WTC11 (cell line): ENCODE results near the gene KLRF1. TPM values are rescaled to one million over a fixed set of nuclear protein-coding genes. Genes with fewer than 3 reads are reported as not detected.

Source experiments
- ATAC-seq: fragments of 200-7000 bp; cut with Tn5 transposase; 2 replicates; pipeline ENCODE4 v1.10.0; 2021; ENCODE audit warnings: mild to moderate bottlenecking, moderate library complexity
- CTCF ChIA-PET: fragments of 300-600 bp; sonication (Branson Sonifier 250); formaldehyde crosslinking; loops from one replicate; lab custom pipeline; 2021; ENCODE audit warnings: antibody characterized with exemption; lab: Charles Lee
- POLR2A ChIA-PET: fragments of 350-600 bp; sonication (Branson Sonifier 250); formaldehyde crosslinking; loops from one replicate; lab custom pipeline; 2021; ENCODE audit warnings: antibody characterized with exemption; lab: Charles Lee
- DNase-seq: peaks from one replicate; pipeline ENCODE4 v3.0.0; 2021; ENCODE audit warnings: low spot score
- H3K27ac Mint-ChIP-seq: 2 replicates; pipeline ENCODE4 v1.8.0; 2021; ENCODE audit warnings: mixed read lengths
- H3K27me3 Mint-ChIP-seq: 2 replicates; pipeline ENCODE4 v1.8.0; 2021; ENCODE audit warnings: low read depth, mild to moderate bottlenecking, moderate library complexity, mixed read lengths
- H3K36me3 Mint-ChIP-seq: 2 replicates; pipeline ENCODE4 v1.8.0; 2021; ENCODE audit warnings: mixed read lengths
- H3K4me1 Mint-ChIP-seq: 2 replicates; pipeline ENCODE4 v1.8.0; 2022; ENCODE audit warnings: mixed read lengths
- H3K4me3 Mint-ChIP-seq: 2 replicates; pipeline ENCODE4 v1.8.0; 2021; ENCODE audit warnings: mild to moderate bottlenecking, moderate library complexity, mixed read lengths
- H3K9me3 Mint-ChIP-seq: 2 replicates; pipeline ENCODE4 v1.8.0; 2021; ENCODE audit warnings: mixed read lengths
- ATF2 ChIP-seq: sonication (generic); formaldehyde crosslinking; IDR thresholded peaks from 2 replicates; pipeline ENCODE4 v1.8.1; 2022; ENCODE audit warnings: low read depth, missing genetic modification reagents, borderline replicate concordance
- ATF3 ChIP-seq: sonication (generic); formaldehyde crosslinking; conservative IDR thresholded peaks from 2 replicates; pipeline ENCODE4 v1.8.1; 2022; ENCODE audit warnings: mild to moderate bottlenecking, missing genetic modification reagents
- CBFB ChIP-seq: sonication (generic); formaldehyde crosslinking; IDR thresholded peaks from 2 replicates; pipeline ENCODE4 v1.8.1; 2022; ENCODE audit warnings: mild to moderate bottlenecking, low read depth, missing genetic modification reagents
- CREM ChIP-seq: sonication (generic); formaldehyde crosslinking; IDR thresholded peaks from 2 replicates; pipeline ENCODE4 v1.8.1; 2022; ENCODE audit warnings: mild to moderate bottlenecking, missing genetic modification reagents, moderate library complexity
- ERG ChIP-seq: fragments of 250-450 bp; sonication (Bioruptor Pico); IDR thresholded peaks from 2 replicates; pipeline ENCODE4 v1.8.0; 2021; ENCODE audit warnings: mild to moderate bottlenecking
- ETV6 ChIP-seq: sonication (generic); formaldehyde crosslinking; IDR thresholded peaks from 2 replicates; pipeline ENCODE4 v1.8.1; 2022; ENCODE audit warnings: mild to moderate bottlenecking, missing genetic modification reagents
- HMGA2 ChIP-seq: fragments of 250-450 bp; sonication (Bioruptor Pico); IDR thresholded peaks from 2 replicates; pipeline ENCODE4 v1.4.0; 2021; ENCODE audit warnings: mild to moderate bottlenecking, moderate library complexity
- IRF2 ChIP-seq: sonication (generic); formaldehyde crosslinking; IDR thresholded peaks from 2 replicates; pipeline ENCODE4 v1.8.0; 2022; ENCODE audit warnings: low read depth, missing genetic modification reagents, borderline replicate concordance
- JAZF1 ChIP-seq: fragments of 250-450 bp; sonication (Bioruptor Pico); IDR thresholded peaks from 2 replicates; pipeline ENCODE4 v1.9.0; 2021; ENCODE audit warnings: moderate library complexity, mild to moderate bottlenecking, inconsistent platforms
- OVOL2 ChIP-seq: fragments of 250-450 bp; sonication (Bioruptor Pico); IDR thresholded peaks from 2 replicates; pipeline ENCODE4 v1.9.0; 2021; ENCODE audit warnings: mild to moderate bottlenecking, borderline replicate concordance
- STAT6 ChIP-seq: sonication (generic); formaldehyde crosslinking; conservative IDR thresholded peaks from 2 replicates; pipeline ENCODE4 v1.8.1; 2023; ENCODE audit warnings: mild to moderate bottlenecking, low read depth, missing genetic modification reagents, moderate library complexity
- TP53 ChIP-seq: sonication (generic); formaldehyde crosslinking; IDR thresholded peaks from 2 replicates; pipeline ENCODE4 v1.8.1; 2023; ENCODE audit warnings: mild to moderate bottlenecking, missing genetic modification reagents
- USF2 ChIP-seq: sonication (generic); formaldehyde crosslinking; IDR thresholded peaks from 2 replicates; pipeline ENCODE4 v1.8.1; 2023; ENCODE audit warnings: mild to moderate bottlenecking, missing genetic modification reagents, moderate library complexity
- ZNF138 ChIP-seq: sonication (generic); formaldehyde crosslinking; conservative IDR thresholded peaks from 2 replicates; pipeline ENCODE4 v1.8.1; 2022; ENCODE audit warnings: mild to moderate bottlenecking, moderate library complexity, missing genetic modification reagents
- ZNF263 ChIP-seq: sonication (generic); formaldehyde crosslinking; IDR thresholded peaks from 2 replicates; pipeline ENCODE4 v1.8.1; 2022; ENCODE audit warnings: low read depth, mild to moderate bottlenecking, moderate library complexity, missing genetic modification reagents
- ZNF396 ChIP-seq: fragments of 250-450 bp; sonication (Bioruptor Pico); IDR thresholded peaks from 2 replicates; pipeline ENCODE4 v1.8.0; 2021; ENCODE audit warnings: mild to moderate bottlenecking, moderate library complexity, borderline replicate concordance
- total RNA-seq: library from RNA; stranded (reverse); gene quantifications from 3 replicates; pipeline ENCODE4 v1.2.3, GENCODE V29; 2021
- TF ChIP-seq, protein P1 (sequence below): sonication (generic); formaldehyde crosslinking; IDR thresholded peaks from 2 replicates; pipeline ENCODE4 v1.8.0; 2023; ENCODE audit warnings: missing genetic modification reagents
- TF ChIP-seq, protein P2 (sequence below): sonication (generic); formaldehyde crosslinking; IDR thresholded peaks from 2 replicates; pipeline ENCODE4 v1.8.1; 2023; ENCODE audit warnings: mild to moderate bottlenecking, missing genetic modification reagents
- TF ChIP-seq, protein P3 (sequence below): fragments of 200-600 bp; IDR thresholded peaks from 2 replicates; pipeline ENCODE4 v1.8.0; 2022; ENCODE audit warnings: antibody characterized with exemption

The KLRF1 gene
- total RNA-seq, 1 experiment from 2014 or later = not detected

- ChIA-PET CTCF (interaction anchor here (1.7 kb wide), 1 partner anchor 41 kb away, joined by 8 read pairs; no protein-coding TSS in a partner anchor), POLR2A (no interaction called here)
- no peaks in the 10 kb centered on the region for H3K27me3 Mint-ChIP-seq
- H3K9me3 Mint-ChIP-seq = peaks cover 15% of the 10 kb centered on the region
- H3K4me1 Mint-ChIP-seq = peaks cover 38% of the 10 kb centered on the region
- ATAC-seq = no peak
- peaks cover 14% of the 10 kb centered on the region for H3K36me3 Mint-ChIP-seq
- no peak for DNase-seq
- TF ChIP-seq ERG (CRISPR knock-in tag) = no peak
- no peak for TF ChIP-seq JAZF1 (CRISPR knock-in tag)
- no peak for TF ChIP-seq ETV6
- TF ChIP-seq OVOL2 (CRISPR knock-in tag) = no peak
- TF ChIP-seq, protein P1, sequence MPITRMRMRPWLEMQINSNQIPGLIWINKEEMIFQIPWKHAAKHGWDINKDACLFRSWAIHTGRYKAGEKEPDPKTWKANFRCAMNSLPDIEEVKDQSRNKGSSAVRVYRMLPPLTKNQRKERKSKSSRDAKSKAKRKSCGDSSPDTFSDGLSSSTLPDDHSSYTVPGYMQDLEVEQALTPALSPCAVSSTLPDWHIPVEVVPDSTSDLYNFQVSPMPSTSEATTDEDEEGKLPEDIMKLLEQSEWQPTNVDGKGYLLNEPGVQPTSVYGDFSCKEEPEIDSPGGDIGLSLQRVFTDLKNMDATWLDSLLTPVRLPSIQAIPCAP (CRISPR knock-in tag) = no peak
- no peak for TF ChIP-seq CBFB (CRISPR knock-in tag)
- TF ChIP-seq ZNF396 (CRISPR knock-in tag) = no peak
- TF ChIP-seq STAT6 = no peak
- no peak for TF ChIP-seq CREM (CRISPR knock-in tag)
- TF ChIP-seq, all 79 proteins: peak for 0
- no peak overlapping the region for H3K4me3 Mint-ChIP-seq
- no peak overlapping the region for H3K27ac Mint-ChIP-seq
Observed at GRCh38 chr12:9792185-9792900, 34.9 kb upstream of the KLRF1 start.

- ATAC-seq (no peak), DNase-seq (no peak)
- Mint-ChIP-seq H3K27ac (no peak overlapping the region), H3K27me3 (no peaks in the 10 kb centered on the region), H3K4me1 (peaks cover 33% of the 10 kb centered on the region), H3K36me3 (peaks cover 14% of the 10 kb centered on the region), H3K4me3 (no peak overlapping the region), H3K9me3 (peaks cover 15% of the 10 kb centered on the region)
- no peak for TF ChIP-seq ZNF263 (CRISPR knock-in tag)
- TF ChIP-seq HMGA2 = no peak
- no peak for TF ChIP-seq USF2 (CRISPR knock-in tag)
- ChIA-PET CTCF (interaction anchor here (1.7 kb wide), 1 partner anchor 42 kb away, joined by 8 read pairs; no protein-coding TSS in a partner anchor), POLR2A (no interaction called here)
Observed at GRCh38 chr12:9792961-9793617, 34.2 kb upstream of the KLRF1 start.

DNA sequence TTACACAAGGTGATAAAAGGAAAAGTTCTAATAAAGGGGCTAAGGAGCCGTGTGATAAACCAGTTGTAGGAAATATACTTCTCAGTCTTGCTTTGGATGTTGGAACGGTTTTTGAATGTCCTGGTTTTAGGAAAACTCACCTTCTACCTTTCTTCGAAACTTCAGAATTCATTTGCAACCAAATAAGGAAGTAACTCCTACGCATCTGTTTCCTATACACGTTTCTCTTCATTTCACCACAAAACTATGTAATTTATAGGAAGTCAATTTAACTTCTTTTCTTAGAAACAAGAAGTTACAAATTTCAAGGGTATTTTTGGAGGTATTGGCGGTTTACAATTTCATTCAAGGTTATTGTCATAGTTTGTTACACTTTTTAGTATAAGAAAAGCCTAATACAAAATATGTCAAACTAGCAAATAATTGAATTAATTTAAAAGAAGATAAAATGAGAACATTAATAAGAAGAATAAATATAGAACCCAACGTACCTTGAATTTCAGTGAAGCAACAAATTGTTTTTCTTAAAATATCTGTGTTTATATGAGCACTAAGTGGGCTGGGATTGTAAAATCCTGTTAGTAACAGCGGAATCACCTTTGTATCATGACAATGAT, 33.4 kb upstream of the KLRF1 start:
- Mint-ChIP-seq H3K4me3 (no peak overlapping the region), H3K9me3 (peaks cover 15% of the 10 kb centered on the region), H3K4me1 (peaks cover 30% of the 10 kb centered on the region), H3K27ac (no peak overlapping the region), H3K36me3 (peaks cover 14% of the 10 kb centered on the region), H3K27me3 (no peaks in the 10 kb centered on the region)
- ChIA-PET CTCF (interaction anchor here (1.2 kb wide), 1 partner anchor 44 kb away, joined by 7 read pairs; no protein-coding TSS in a partner anchor), POLR2A (no interaction called here)
- DNase-seq (no peak), ATAC-seq (no peak)
- TF ChIP-seq TP53 (CRISPR knock-in tag) (no peak), IRF2 (CRISPR knock-in tag) (no peak), ATF3 (CRISPR knock-in tag) (no peak), ZNF138 (CRISPR knock-in tag) (no peak), ATF2 (CRISPR knock-in tag) (no peak)
- TF ChIP-seq, protein P2, sequence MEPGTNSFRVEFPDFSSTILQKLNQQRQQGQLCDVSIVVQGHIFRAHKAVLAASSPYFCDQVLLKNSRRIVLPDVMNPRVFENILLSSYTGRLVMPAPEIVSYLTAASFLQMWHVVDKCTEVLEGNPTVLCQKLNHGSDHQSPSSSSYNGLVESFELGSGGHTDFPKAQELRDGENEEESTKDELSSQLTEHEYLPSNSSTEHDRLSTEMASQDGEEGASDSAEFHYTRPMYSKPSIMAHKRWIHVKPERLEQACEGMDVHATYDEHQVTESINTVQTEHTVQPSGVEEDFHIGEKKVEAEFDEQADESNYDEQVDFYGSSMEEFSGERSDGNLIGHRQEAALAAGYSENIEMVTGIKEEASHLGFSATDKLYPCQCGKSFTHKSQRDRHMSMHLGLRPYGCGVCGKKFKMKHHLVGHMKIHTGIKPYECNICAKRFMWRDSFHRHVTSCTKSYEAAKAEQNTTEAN (CRISPR knock-in tag) = no peak
- TF ChIP-seq, protein P3, sequence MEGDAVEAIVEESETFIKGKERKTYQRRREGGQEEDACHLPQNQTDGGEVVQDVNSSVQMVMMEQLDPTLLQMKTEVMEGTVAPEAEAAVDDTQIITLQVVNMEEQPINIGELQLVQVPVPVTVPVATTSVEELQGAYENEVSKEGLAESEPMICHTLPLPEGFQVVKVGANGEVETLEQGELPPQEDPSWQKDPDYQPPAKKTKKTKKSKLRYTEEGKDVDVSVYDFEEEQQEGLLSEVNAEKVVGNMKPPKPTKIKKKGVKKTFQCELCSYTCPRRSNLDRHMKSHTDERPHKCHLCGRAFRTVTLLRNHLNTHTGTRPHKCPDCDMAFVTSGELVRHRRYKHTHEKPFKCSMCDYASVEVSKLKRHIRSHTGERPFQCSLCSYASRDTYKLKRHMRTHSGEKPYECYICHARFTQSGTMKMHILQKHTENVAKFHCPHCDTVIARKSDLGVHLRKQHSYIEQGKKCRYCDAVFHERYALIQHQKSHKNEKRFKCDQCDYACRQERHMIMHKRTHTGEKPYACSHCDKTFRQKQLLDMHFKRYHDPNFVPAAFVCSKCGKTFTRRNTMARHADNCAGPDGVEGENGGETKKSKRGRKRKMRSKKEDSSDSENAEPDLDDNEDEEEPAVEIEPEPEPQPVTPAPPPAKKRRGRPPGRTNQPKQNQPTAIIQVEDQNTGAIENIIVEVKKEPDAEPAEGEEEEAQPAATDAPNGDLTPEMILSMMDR = no peak
